Natural killer cell (primary cell): ENCODE measurements around the gene BDH1. TPM values are rescaled to one million over a fixed set of nuclear protein-coding genes. Genes with fewer than 3 reads are reported as not detected.

Experiments used
- ATAC-seq, 3 donors: fragments of 150-1000 bp in 2 of 3; fragments of 200-7000 bp in 1 of 3; cut with Tn5 transposase; 1 replicate in 1 of 3; 2 replicates in 2 of 3; pipeline ENCODE4 v1.10.0; 2021; ENCODE audit warnings: mild to moderate bottlenecking in 2 of 3, moderate library complexity in 2 of 3
- DNase-seq, 2 donors: peaks; one replicate each; pipeline versions ENCODE4 v3.0.0 to v3.0.0-alpha.2; 2013 to 2021; ENCODE audit warnings: mixed read lengths in 1 of 2
- H3K27ac ChIP-seq: one replicate; pipeline ENCODE4 v1.5.1; 2013; ENCODE audit warnings: mild to moderate bottlenecking, low read length
- H3K27me3 ChIP-seq: one replicate; pipeline ENCODE4 v1.6.1; 2013; ENCODE audit warnings: low read length; ENCODE audit not compliant: control insufficient read depth, insufficient read depth
- H3K36me3 ChIP-seq: one replicate; pipeline ENCODE4 v1.6.1; 2013; ENCODE audit warnings: low read length; ENCODE audit not compliant: control insufficient read depth, insufficient read depth
- H3K4me1 ChIP-seq: one replicate; pipeline ENCODE4 v1.6.1; 2013; ENCODE audit warnings: low read length; ENCODE audit not compliant: control insufficient read depth, insufficient read depth
- H3K4me3 ChIP-seq: one replicate; pipeline ENCODE4 v1.5.1; 2013; ENCODE audit warnings: low read length
- H3K9me3 ChIP-seq: one replicate; pipeline ENCODE4 v1.6.1; 2013; ENCODE audit warnings: low read length; ENCODE audit not compliant: control insufficient read depth, insufficient read depth
- H3K27ac Mint-ChIP-seq, 2 donors: one replicate each; pipeline ENCODE4 v1.8.0; 2022; ENCODE audit warnings: mild to moderate bottlenecking in 2 of 2, mixed read lengths in 2 of 2, moderate library complexity in 1 of 2
- H3K27me3 Mint-ChIP-seq, 2 donors: one replicate each; pipeline ENCODE4 v1.8.0; 2022; ENCODE audit warnings: low read depth in 2 of 2, mixed read lengths in 2 of 2
- H3K36me3 Mint-ChIP-seq: one replicate; pipeline ENCODE4 v1.8.0; 2022; ENCODE audit warnings: mixed read lengths
- H3K4me1 Mint-ChIP-seq, 2 donors: one replicate each; pipeline ENCODE4 v1.8.0; 2022; ENCODE audit warnings: mixed read lengths in 2 of 2
- H3K4me3 Mint-ChIP-seq: one replicate; pipeline ENCODE4 v1.8.0; 2022; ENCODE audit warnings: mild to moderate bottlenecking, moderate library complexity, mixed read lengths
- H3K9me3 Mint-ChIP-seq, 2 donors: one replicate each; pipeline ENCODE4 v1.8.0; 2022; ENCODE audit warnings: mixed read lengths in 2 of 2
- CTCF ChIP-seq: fragments of 200-600 bp; IDR thresholded peaks from one replicate; pipeline ENCODE4 v1.8.0; 2022; ENCODE audit warnings: antibody characterized with exemption
- WGBS: methylation state at CpG from one replicate; pipeline ENCODE4 v1.1.7; 2013; ENCODE audit warnings: missing lambda C conversion rate; ENCODE audit not compliant: insufficient coverage; 5-methylcytosine and 5-hydroxymethylcytosine counted together
- intact Hi-C: fragments of 100-400 bp; cut with micrococcal nuclease; formaldehyde crosslinking; loops from one replicate; pipeline ENCODE4 v1.14.2; 2022
- total RNA-seq, 4 donors: library from RNA; stranded (reverse); fragments of 120-200 nt in 1 of 4; gene quantifications; one replicate each; pipeline versions ENCODE4 v1.2.3 to v1.2.4, GENCODE V29; 2013 to 2022

Gene BDH1
- total RNA-seq, 3 donors from 2014 or later (not counting 1 experiment from before 2014, with no cell fraction given) = 14.0 to 24.5 (median 17.4) TPM

GRCh38 chr3:197507541-197507940 lies 48.2 kb downstream of the BDH1 start:
- H3K27me3 ChIP-seq = peaks cover 3% of the 10 kb centered on the region
- Mint-ChIP-seq H3K27me3 (no peaks in the 10 kb centered on the region), H3K36me3 (no peaks in the 10 kb centered on the region), H3K4me1 (peaks cover 5 to 8% of the 10 kb centered on the region in 2 donors), H3K4me3 (no peak overlapping the region), H3K9me3 (no peaks in the 10 kb centered on the region), H3K27ac (no peak overlapping the region)
- 67% methylated on average over 8 of the region's 8 CpGs for WGBS
- DNase-seq (no peak), ATAC-seq (no peak)
- intact Hi-C loops = no loop called here
- no peak for TF ChIP-seq CTCF
- H3K9me3 ChIP-seq = no peaks in the 10 kb centered on the region
- H3K4me3 ChIP-seq = no peak overlapping the region
- no peak overlapping the region for H3K27ac ChIP-seq
- peaks cover 5% of the 10 kb centered on the region for H3K36me3 ChIP-seq
- peaks cover 10% of the 10 kb centered on the region for H3K4me1 ChIP-seq

GRCh38 chr3:197507081-197507480 lies 48.7 kb downstream of the BDH1 start:
- WGBS = 82% methylated on average over 8 of the region's 8 CpGs
- H3K9me3 ChIP-seq = no peaks in the 10 kb centered on the region
- H3K4me3 ChIP-seq = no peak overlapping the region
- intact Hi-C loops = no loop called here
- Mint-ChIP-seq H3K9me3 (no peaks in the 10 kb centered on the region), H3K27ac (no peak overlapping the region), H3K4me3 (no peak overlapping the region), H3K36me3 (no peaks in the 10 kb centered on the region), H3K27me3 (no peaks in the 10 kb centered on the region), H3K4me1 (peaks cover 5 to 8% of the 10 kb centered on the region in 2 donors)
- H3K27me3 ChIP-seq = peaks cover 3% of the 10 kb centered on the region
- TF ChIP-seq CTCF = no peak
- H3K27ac ChIP-seq = no peak overlapping the region
- H3K36me3 ChIP-seq = peaks cover under 1% of the 10 kb centered on the region
- no peak for DNase-seq
- peaks cover 10% of the 10 kb centered on the region for H3K4me1 ChIP-seq
- ATAC-seq = no peak

- Histone ChIP-seq H3K4me3 (no peak overlapping the region), H3K27ac (no peak overlapping the region), H3K27me3 (peaks cover 3% of the 10 kb centered on the region), H3K9me3 (no peaks in the 10 kb centered on the region), H3K36me3 (no peaks in the 10 kb centered on the region), H3K4me1 (peaks cover 10% of the 10 kb centered on the region)
- no peak for ATAC-seq
- Mint-ChIP-seq H3K27me3 (no peaks in the 10 kb centered on the region), H3K9me3 (no peaks in the 10 kb centered on the region), H3K4me1 (peaks cover 5 to 8% of the 10 kb centered on the region in 2 donors), H3K27ac (no peak overlapping the region), H3K36me3 (no peaks in the 10 kb centered on the region), H3K4me3 (no peak overlapping the region)
- 80% methylated on average over 24 of the region's 24 CpGs for WGBS
- intact Hi-C loops = no loop called here
- TF ChIP-seq CTCF = no peak
- no peak for DNase-seq
Measured at GRCh38 chr3:197505796-197506548, 49.8 kb downstream of the BDH1 start.
